IMR-90 (cell line): Measurements from ENCODE around the gene SLC10A3. TPM values are rescaled to one million over a fixed set of nuclear protein-coding genes. Genes with fewer than 3 reads are reported as not detected.

ENCODE experiments used
- ATAC-seq: fragments of 200-7000 bp; cut with Tn5 transposase; 2 replicates; pipeline ENCODE4 v1.9.1; 2020; ENCODE audit warnings: low read depth, mild to moderate bottlenecking, moderate library complexity
- BruUV-seq: library from RNA; stranded (reverse); fragments of 400-500 nt; replicated peaks from 2 replicates; lab custom pipeline; 2021; lab: Mats Ljungman, UMichigan
- CTCF ChIA-PET: fragments of 300-600 bp; formaldehyde crosslinking; extraction: SDS; loops from one replicate; lab custom pipeline; 2021; ENCODE audit warnings: antibody characterized with exemption; lab: Yijun Ruan, JAX
- POLR2A ChIA-PET: fragments of 300-600 bp; sonication (Branson Sonifier 250); formaldehyde crosslinking; loops from one replicate; lab custom pipeline; 2022; ENCODE audit warnings: antibody characterized with exemption; ENCODE audit not compliant: unreplicated experiment; lab: Charles Lee
- DNase-seq: peaks from one replicate; pipeline ENCODE4 v3.0.0; 2013
- H2AFZ ChIP-seq: replicated peaks from 2 replicates; pipeline ENCODE3; 2013; ENCODE audit warnings: low read length, mild to moderate bottlenecking; ENCODE audit not compliant: poor library complexity
- H2AK5ac ChIP-seq: 2 replicates; pipeline ENCODE4 v1.6.1; 2013; ENCODE audit warnings: low read depth, low read length, inconsistent platforms
- H2AK9ac ChIP-seq: replicated peaks from 2 replicates; pipeline ENCODE3; 2013; ENCODE audit warnings: mild to moderate bottlenecking, low read depth, low read length, moderate library complexity; ENCODE audit not compliant: poor library complexity
- H2BK120ac ChIP-seq: 2 replicates; pipeline ENCODE4 v1.6.1; 2013; ENCODE audit warnings: low read depth, low read length, inconsistent platforms
- H2BK15ac ChIP-seq: 3 replicates; pipeline ENCODE4 v1.6.1; 2013; ENCODE audit warnings: low read depth, low read length, inconsistent platforms
- H2BK20ac ChIP-seq: 2 replicates; pipeline ENCODE4 v1.6.1; 2013; ENCODE audit warnings: low read depth, mild to moderate bottlenecking, inconsistent platforms, low read length, moderate library complexity
- H2BK5ac ChIP-seq: 2 replicates; pipeline ENCODE4 v1.6.1; 2013; ENCODE audit warnings: mild to moderate bottlenecking, low read depth, low read length, inconsistent platforms; ENCODE audit not compliant: poor library complexity, severe bottlenecking
- H3K14ac ChIP-seq: replicated peaks from 2 replicates; pipeline ENCODE4 v1.6.1; 2013; ENCODE audit warnings: low read depth, low read length, inconsistent platforms
- H3K18ac ChIP-seq: 2 replicates; pipeline ENCODE4 v1.6.1; 2013; ENCODE audit warnings: low read depth, low read length, control low read depth
- H3K23ac ChIP-seq: 2 replicates; pipeline ENCODE4 v1.6.1; 2013; ENCODE audit warnings: low read depth, low read length, inconsistent platforms
- H3K27ac ChIP-seq: 2 replicates; pipeline ENCODE4 v1.5.1; 2013; ENCODE audit warnings: mild to moderate bottlenecking, control low read depth, low read length; ENCODE audit not compliant: insufficient read depth
- H3K27me3 ChIP-seq: 2 replicates; pipeline ENCODE4 v1.6.1; 2013; ENCODE audit warnings: low read length; ENCODE audit not compliant: control insufficient read depth, insufficient read depth
- H3K36me3 ChIP-seq: 2 replicates; pipeline ENCODE4 v1.6.1; 2013; ENCODE audit warnings: low read length, mixed read lengths; ENCODE audit not compliant: control insufficient read depth, insufficient read depth
- H3K4ac ChIP-seq: 2 replicates; pipeline ENCODE4 v1.6.1; 2013; ENCODE audit warnings: low read depth, low read length, inconsistent platforms
- H3K4me1 ChIP-seq: 2 replicates; pipeline ENCODE4 v1.6.1; 2013; ENCODE audit warnings: low read length, mixed read lengths; ENCODE audit not compliant: control insufficient read depth, insufficient read depth
- H3K4me2 ChIP-seq: 2 replicates; pipeline ENCODE4 v1.6.1; 2013; ENCODE audit warnings: low read depth, mild to moderate bottlenecking, control low read depth, low read length, moderate library complexity
- H3K4me3 ChIP-seq: 2 replicates; pipeline ENCODE4 v1.5.1; 2013; ENCODE audit warnings: low read depth, mild to moderate bottlenecking, control low read depth, low read length, moderate library complexity; ENCODE audit not compliant: insufficient read depth
- H3K56ac ChIP-seq: 2 replicates; pipeline ENCODE4 v1.6.1; 2013; ENCODE audit warnings: low read length, inconsistent platforms; ENCODE audit not compliant: insufficient read depth; ENCODE audit errors: extremely low read depth
- H3K79me1 ChIP-seq, 2 experiments: 2 replicates each; pipeline ENCODE4 v1.6.1; 2013; ENCODE audit warnings: low read length in 2 of 2, inconsistent platforms in 1 of 2, low read depth in 1 of 2
- H3K9ac ChIP-seq: 2 replicates; pipeline ENCODE4 v1.6.1; 2013; ENCODE audit warnings: low read depth, low read length, control low read depth
- H3K9me1 ChIP-seq: 2 replicates; pipeline ENCODE4 v1.6.1; 2013; ENCODE audit warnings: low read length, inconsistent platforms; ENCODE audit not compliant: insufficient read depth
- H3K9me3 ChIP-seq: 2 replicates; pipeline ENCODE4 v1.6.1; 2013; ENCODE audit warnings: low read length; ENCODE audit not compliant: control insufficient read depth, insufficient read depth
- H4K20me1 ChIP-seq: 2 replicates; pipeline ENCODE4 v1.6.1; 2013; ENCODE audit warnings: low read length, inconsistent platforms; ENCODE audit not compliant: insufficient read depth
- H4K5ac ChIP-seq: 2 replicates; pipeline ENCODE4 v1.6.1; 2013; ENCODE audit warnings: mild to moderate bottlenecking, low read depth, low read length, control low read depth
- H4K8ac ChIP-seq, 2 experiments: 2 replicates each; pipeline ENCODE4 v1.6.1; 2013; ENCODE audit warnings: low read depth in 2 of 2, low read length in 2 of 2, control low read depth in 1 of 2, inconsistent platforms in 1 of 2
- H4K91ac ChIP-seq: 2 replicates; pipeline ENCODE4 v1.6.1; 2013; ENCODE audit warnings: low read depth, low read length, inconsistent platforms; ENCODE audit not compliant: insufficient read depth
- BHLHE40 ChIP-seq: fragments of 150-350 bp; IDR thresholded peaks from 2 replicates; pipeline ENCODE4 v1.6.1; 2016; ENCODE audit warnings: mild to moderate bottlenecking, low read depth, low read length
- CEBPB ChIP-seq: IDR thresholded peaks from 2 replicates; pipeline ENCODE4 v1.6.1; 2012; ENCODE audit warnings: low read depth, low read length, improper control_type of control experiment
- CTCF ChIP-seq: conservative IDR thresholded peaks from 2 replicates; pipeline ENCODE4 v1.5.1; 2012; ENCODE audit warnings: mild to moderate bottlenecking, low read depth, low read length, improper control_type of control experiment
- POLR2A ChIP-seq: IDR thresholded peaks from 2 replicates; pipeline ENCODE4 v1.6.1; 2012; ENCODE audit warnings: mild to moderate bottlenecking, low read depth, low read length
- RCOR1 ChIP-seq: IDR thresholded peaks from 2 replicates; pipeline ENCODE4 v1.6.1; 2012; ENCODE audit warnings: mild to moderate bottlenecking, low read length, improper control_type of control experiment; ENCODE audit not compliant: insufficient replicate concordance
- SMC3 ChIP-seq: fragments of 150-350 bp; IDR thresholded peaks from 2 replicates; pipeline ENCODE4 v1.6.1; 2016; ENCODE audit warnings: low read depth, mild to moderate bottlenecking, antibody characterized with exemption, low read length, moderate library complexity
- USF2 ChIP-seq: fragments of 150-350 bp; IDR thresholded peaks from 2 replicates; pipeline ENCODE4 v1.6.1; 2017; ENCODE audit warnings: mild to moderate bottlenecking, antibody characterized with exemption, low read length, low read depth
- WGBS, 2 experiments: methylation state at CpG; one replicate each; pipeline versions ENCODE4 v1.1.5 to v1.1.7; 2013; ENCODE audit warnings: missing lambda C conversion rate in 2 of 2; ENCODE audit not compliant: insufficient read length in 1 of 2; ENCODE audit errors: extremely low coverage in 2 of 2; 5-methylcytosine and 5-hydroxymethylcytosine counted together
- dilution Hi-C: fragments of 300-500 bp; cut with HindIII; formaldehyde crosslinking; loops from one replicate; pipeline ENCODE4 v1.14.3; 2018; ENCODE audit warnings: low sequenced_read_pairs; ENCODE audit not compliant: unreplicated experiment
- in situ Hi-C: fragments of 300-500 bp; cut with MboI; formaldehyde crosslinking; loops from 3 replicates; pipeline ENCODE4 v1.14.3; 2019; ENCODE audit warnings: low sequenced_read_pairs, inconsistent platforms, mixed read lengths
- intact Hi-C: fragments of 100-400 bp; cut with micrococcal nuclease; formaldehyde crosslinking; loops from 2 replicates; pipeline ENCODE4 v1.10.0; 2022
- polyA plus RNA-seq, 3 experiments: library from polyadenylated mRNA; depleted of rRNA; stranded (reverse); fragments of >200 nt; gene quantifications; 2 replicates each; pipeline ENCODE4 v1.2.3, GENCODE V29; 2012; ENCODE audit warnings: low replicate concordance in 1 of 3
- total RNA-seq: library from RNA; depleted of rRNA; stranded (reverse); fragments of >200 nt; gene quantifications from 2 replicates; pipeline ENCODE4 v1.2.3, GENCODE V29; 2012

Gene SLC10A3
- total and polyA plus RNA-seq, 2 of the 4 experiments (the other 2 are of a cell fraction), result 15.2 to 24.6 TPM

GRCh38 chrX:154460326-154460725 is 30.1 kb downstream of the SLC10A3 start:
- Histone ChIP-seq H3K56ac (no peak overlapping the region), H3K4me2 (peak overlapping the region; percentile 83; the same call in 1 of the 2 replicates), H3K9me3 (no peaks in the 10 kb centered on the region; the same call in 1 of the 2 replicates), H3K18ac (no peak overlapping the region), H3K9me1 (no peaks in the 10 kb centered on the region), H2BK5ac (no peak overlapping the region), H3K23ac (no peak overlapping the region; the same call in 1 of the 2 replicates), H4K5ac (no peak overlapping the region), H3K27me3 (no peaks in the 10 kb centered on the region), H3K4ac (no peak overlapping the region), H3K14ac (no peak overlapping the region), H3K27ac (no peak overlapping the region; the same call in 1 of the 2 replicates), H3K79me1 (peaks cover 0 to 16% of the 10 kb centered on the region in 2 experiments; a peak in 3 of 4 replicates), H4K8ac (no peak overlapping the region), H2BK15ac (no peak overlapping the region), H4K91ac (no peak overlapping the region), H2BK120ac (no peak overlapping the region), H2AFZ (no peak overlapping the region), H4K20me1 (peaks cover 39% of the 10 kb centered on the region), H2AK9ac (no peak overlapping the region), H3K36me3 (peaks cover 43% of the 10 kb centered on the region), H3K4me3 (peak overlapping the region; percentile 74), H2BK20ac (no peak overlapping the region), H2AK5ac (no peak overlapping the region), H3K4me1 (peaks cover 4% of the 10 kb centered on the region; the same call in 1 of the 2 replicates), H3K9ac (no peak overlapping the region; the same call in 1 of the 2 replicates)
- TF ChIP-seq CTCF (no peak), BHLHE40 (no peak), CEBPB (no peak), POLR2A (no peak), USF2 (no peak), SMC3 (no peak), RCOR1 (no peak)
- dilution Hi-C loops (no loop called here), in situ Hi-C loops (no loop called here), intact Hi-C loops (no loop called here)
- CTCF ChIA-PET, result interaction anchor here (1.9 kb wide), 1 partner anchor 67 kb away, joined by 5 read pairs; no protein-coding TSS in a partner anchor
- WGBS, 2 experiments, result 85% methylated on average over 16 of the region's 26 CpGs; no CpG with 5 or more reads in 1 of the 2 experiments
- no peak for ATAC-seq
- BruUV-seq, result no TSS peak
- POLR2A ChIA-PET, result no interaction called here
- DNase-seq, result no peak
